Transverse colon (tissue), 4 donors: ENCODE measurements around the gene DST. TPM values are rescaled to one million over a fixed set of nuclear protein-coding genes. Genes with fewer than 3 reads are reported as not detected.

ENCODE experiments used
- DNase-seq: peaks from one replicate; pipeline ENCODE4 v3.0.0-alpha.2; 2019
- H3K27ac ChIP-seq, 4 donors: fragments of 200-600 bp; sonication (generic); 2 replicates each; pipeline ENCODE4 v1.5.1; 2016 to 2018; ENCODE audit warnings: inconsistent platforms in 4 of 4
- H3K27me3 ChIP-seq: fragments of 200-600 bp; sonication (generic); 2 replicates; pipeline ENCODE4 v1.5.1; 2017; ENCODE audit warnings: inconsistent platforms
- H3K36me3 ChIP-seq, 4 donors: fragments of 200-600 bp; sonication (generic); 2 replicates each; pipeline ENCODE4 v1.5.1; 2017 to 2019; ENCODE audit warnings: inconsistent platforms in 4 of 4
- H3K4me1 ChIP-seq, 4 donors: fragments of 200-600 bp; sonication (generic); 2 replicates each; pipeline ENCODE4 v1.5.1; 2017 to 2020; ENCODE audit warnings: inconsistent platforms in 4 of 4
- H3K4me3 ChIP-seq, 4 donors: fragments of 200-600 bp; sonication (generic); 1 replicate in 1 of 4; 2 replicates in 3 of 4; pipeline versions ENCODE4 v1.5.1 to v1.6.1; 2017 to 2019; ENCODE audit warnings: inconsistent platforms in 4 of 4
- H3K9me3 ChIP-seq, 2 donors: fragments of 200-600 bp; sonication (generic); 2 replicates each; pipeline ENCODE4 v1.5.1; 2017 to 2019; ENCODE audit warnings: inconsistent platforms in 2 of 2
- CTCF ChIP-seq, 5 experiments: fragments of 200-600 bp in 3 of 5; fragments of 450-650 bp in 2 of 5; sonication (generic) in 3 of 5; IDR thresholded peaks; 1 replicate in 2 of 5; 2 replicates in 3 of 5; pipeline ENCODE4 v1.5.1; 2016 to 2017; ENCODE audit warnings: antibody characterized with exemption in 5 of 5, inconsistent platforms in 3 of 5, mild to moderate bottlenecking in 2 of 5, moderate library complexity in 1 of 5
- EP300 ChIP-seq: sonication (generic); formaldehyde crosslinking; IDR thresholded peaks from one replicate; pipeline ENCODE4 v1.6.1; 2017; ENCODE audit warnings: antibody characterized with exemption, low read depth
- POLR2A ChIP-seq: fragments of 450-650 bp; IDR thresholded peaks from one replicate; pipeline ENCODE4 v1.6.1; 2016; ENCODE audit warnings: antibody characterized with exemption, mild to moderate bottlenecking, moderate library complexity
- POLR2AphosphoS5 ChIP-seq, 3 donors: sonication (generic); formaldehyde crosslinking; IDR thresholded peaks; one replicate each; pipeline ENCODE4 v1.6.1; 2016; ENCODE audit warnings: antibody characterized with exemption in 3 of 3
- WGBS, 2 donors: methylation state at CpG; one replicate each; pipeline ENCODE4 v1.1.5; 2018; ENCODE audit warnings: low coverage in 1 of 2; 5-methylcytosine and 5-hydroxymethylcytosine counted together
- in situ Hi-C, 4 donors: fragments of 200-750 bp; cut with MboI; loops; one replicate each; pipeline versions ENCODE4 v1.15.0 to v1.15.1; 2017; ENCODE audit warnings: low sequenced_read_pairs in 3 of 4, low pct_ligation_motif_present in 1 of 4, low pct_unique_long_range_greater_than_20kb in 1 of 4
- intact Hi-C: fragments of 100-400 bp; cut with DNase I; formaldehyde crosslinking; loops from one replicate; pipeline ENCODE4 v1.15.1; 2023; ENCODE audit warnings: low total_unique reads
- total RNA-seq, 4 donors: library from RNA; depleted of rRNA; stranded (reverse); fragments of >200 nt; gene quantifications; one replicate each; pipeline ENCODE4 v1.1.0, GENCODE V29; 2016

Gene DST
- total RNA-seq, 4 donors from 2014 or later = 280 to 535 (median 428) TPM

- in situ Hi-C loops = no loop called here
- 42 to 44% methylated on average over 1 of the region's 1 CpG for WGBS, 2 donors
- H3K4me1 ChIP-seq = peaks cover 5 to 47% (median 32%) of the 10 kb centered on the region in 4 donors
- peak overlapping the region; percentile 17 to 64 (median 42) for H3K27ac ChIP-seq
- peak; percentile 42 for DNase-seq
- TF ChIP-seq CTCF (IDR thresholded peaks at IDR 0.05) (no peak), POLR2AphosphoS5 (IDR thresholded peaks at IDR 0.05) (peak; percentile 49 to 72 (median 64)), EP300 (no peak), POLR2A (no peak)
- intact Hi-C loops = no loop called here
- no peaks in the 10 kb centered on the region for H3K9me3 ChIP-seq
- H3K4me3 ChIP-seq = no peak overlapping the region
- H3K36me3 ChIP-seq = no peaks in the 10 kb centered on the region
- no peaks in the 10 kb centered on the region for H3K27me3 ChIP-seq
Observed at GRCh38 chr6:56683882-56684281, 41.2 kb upstream of the DST start.

- in situ Hi-C loops = no loop called here
- no peak overlapping the region for H3K4me3 ChIP-seq
- no peaks in the 10 kb centered on the region for H3K36me3 ChIP-seq
- H3K9me3 ChIP-seq = no peaks in the 10 kb centered on the region
- WGBS, 2 donors = 79% methylated on average over 1 of the region's 1 CpG; no CpG with 5 or more reads in 1 of the 2 donors
- TF ChIP-seq EP300 = no peak
- H3K27ac ChIP-seq = no peak overlapping the region
- DNase-seq = no peak
- peaks cover 5 to 37% (median 21%) of the 10 kb centered on the region in 4 donors for H3K4me1 ChIP-seq
- H3K27me3 ChIP-seq = no peaks in the 10 kb centered on the region
- intact Hi-C loops = no loop called here
Observed at GRCh38 chr6:56682635-56683034, 39.9 kb upstream of the DST start.

GRCh38 chr6:56677559-56677958 is 34.9 kb upstream of the DST start:
- H3K9me3 ChIP-seq = no peaks in the 10 kb centered on the region
- H3K27ac ChIP-seq = no peak overlapping the region
- intact Hi-C loops (no loop called here), in situ Hi-C loops (no loop called here)
- H3K4me3 ChIP-seq = no peak overlapping the region
- peaks cover 0 to 22% (median 4%) of the 10 kb centered on the region in 4 donors for H3K4me1 ChIP-seq
- no peak for DNase-seq
- H3K36me3 ChIP-seq = no peaks in the 10 kb centered on the region
- TF ChIP-seq EP300 (no peak), POLR2A (no peak)
- no peaks in the 10 kb centered on the region for H3K27me3 ChIP-seq

- TF ChIP-seq POLR2AphosphoS5 (IDR thresholded peaks at IDR 0.05) (peak in 1 of 3 donors; percentile 35), CTCF (IDR thresholded peaks at IDR 0.05) (no peak), EP300 (no peak)
- Histone ChIP-seq H3K27me3 (no peaks in the 10 kb centered on the region), H3K27ac (peak overlapping the region; percentile 80 to 85 (median 84)), H3K36me3 (no peaks in the 10 kb centered on the region), H3K4me3 (peak overlapping the region in 1 of 4 donors; percentile 10), H3K9me3 (no peaks in the 10 kb centered on the region), H3K4me1 (peaks cover 13 to 40% (median 24%) of the 10 kb centered on the region in 4 donors)
- intact Hi-C loops = no loop called here
- in situ Hi-C loops = no loop called here
- 31 to 43% methylated on average over 3 to 6 of the region's 6 CpGs for WGBS, 2 donors
- DNase-seq = peak; percentile 38
Observed at GRCh38 chr6:56671651-56672461, 29.2 kb upstream of the DST start.

- Histone ChIP-seq H3K9me3 (no peaks in the 10 kb centered on the region), H3K27ac (peak overlapping the region; percentile 80 to 85 (median 84)), H3K4me1 (peaks cover 13 to 40% (median 24%) of the 10 kb centered on the region in 4 donors), H3K36me3 (no peaks in the 10 kb centered on the region), H3K4me3 (no peak overlapping the region), H3K27me3 (no peaks in the 10 kb centered on the region)
- 25 to 47% methylated on average over 1 of the region's 1 CpG for WGBS, 2 donors
- intact Hi-C loops = no loop called here
- TF ChIP-seq POLR2A (no peak), CTCF (IDR thresholded peaks at IDR 0.05) (peak in 3 of 5 experiments; percentile 16 to 38 (median 19))
- in situ Hi-C loops = no loop called here
- DNase-seq = no peak
Observed at GRCh38 chr6:56671160-56671559, 28.5 kb upstream of the DST start.
